Measurements from ENCODE around the gene GYG1. TPM values are rescaled to one million over a fixed set of nuclear protein-coding genes. Genes with fewer than 3 reads are reported as not detected.

Gene GYG1
- total and polyA plus RNA-seq, 2 donors (not counting 1 experiment from before 2014, with no cell fraction given): 10.8 to 20.4 TPM

DNA sequence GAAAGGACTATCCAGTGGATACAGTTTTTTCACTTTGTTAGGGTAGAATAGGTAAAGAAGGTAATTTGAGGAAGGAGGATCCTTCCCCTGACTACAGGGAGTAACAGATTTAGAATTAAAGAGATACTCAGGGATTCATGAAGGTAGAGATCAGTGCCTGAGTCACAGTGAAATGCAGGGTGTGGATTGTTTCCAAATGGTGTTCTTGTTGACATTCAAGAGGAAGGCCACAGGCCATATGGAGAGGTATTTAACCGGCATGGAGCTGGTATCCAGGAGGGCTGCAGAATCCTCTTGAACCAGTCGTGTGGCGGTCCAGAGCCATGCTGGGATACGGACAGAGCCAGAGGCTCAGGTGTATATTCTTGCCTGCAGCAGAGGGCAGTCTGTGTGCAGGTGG is 28.2 kb downstream of the GYG1 start:
- Mint-ChIP-seq H3K4me1 (no peaks in the 10 kb centered on the region), H3K9me3 (ENCODE audit: insufficient read depth) (no peaks in the 10 kb centered on the region), H3K4me3 (no peak overlapping the region), H3K27ac (no peak overlapping the region), H3K27me3 (no peaks in the 10 kb centered on the region)
- H3K4me2 ChIP-seq (replicated peaks; ENCODE audit: low read depth, low read length, poor library complexity, severe bottlenecking): no peak overlapping the region
- DNase-seq (no peak), ATAC-seq (ENCODE audit: low read depth) (no peak)
- no peaks in the 10 kb centered on the region for H3K27me3 ChIP-seq (replicated peaks in 1 of 4; ENCODE audit: control extremely low read depth in 1 of 4, control insufficient read depth in 3 of 4, insufficient read depth in 4 of 4, low read length in 3 of 4)
- no peak overlapping the region for H3K9ac ChIP-seq (ENCODE audit: low read length)
- CTCF ChIA-PET: no interaction called here
- 97% methylated on average over 4 of the region's 4 CpGs for WGBS (ENCODE audit: insufficient coverage)
- no peaks in the 10 kb centered on the region for H3K9me3 ChIP-seq (ENCODE audit: control extremely low read depth in 1 of 3, control insufficient read depth in 2 of 3, insufficient read depth in 1 of 3, low read length in 2 of 3)
- no peaks in the 10 kb centered on the region for H3K4me1 ChIP-seq (ENCODE audit: control insufficient read depth in 2 of 2, insufficient read depth in 2 of 2, low read length in 2 of 2)
- H4K20me1 ChIP-seq (ENCODE audit: control insufficient read depth, insufficient read depth, low read length, poor library complexity, severe bottlenecking): no peaks in the 10 kb centered on the region
- peaks cover 0 to 42% of the 10 kb centered on the region in 2 experiments for H3K36me3 ChIP-seq (replicated peaks in 1 of 2; ENCODE audit: control extremely low read depth in 1 of 2, control insufficient read depth in 1 of 2, extremely low read depth in 1 of 2, insufficient read depth in 2 of 2, low read length in 1 of 2)
- POLR2A ChIA-PET: no interaction called here
- H3K79me2 ChIP-seq (ENCODE audit: control insufficient read depth, insufficient read depth, low read length): no peaks in the 10 kb centered on the region
- no peak overlapping the region for H3K27ac ChIP-seq (ENCODE audit: low read length in 2 of 2)
- no peak overlapping the region for H2AFZ ChIP-seq (ENCODE audit: insufficient read depth, low read depth, low read length, poor library complexity, severe bottlenecking)
- intact Hi-C loops (cut with micrococcal nuclease): no loop called here
- no peak for TF ChIP-seq EZH2 (IDR thresholded peaks at IDR 0.05; ENCODE audit: borderline replicate concordance, insufficient read depth, low read depth, low read length, poor library complexity, severe bottlenecking)
- TF ChIP-seq, protein P1, sequence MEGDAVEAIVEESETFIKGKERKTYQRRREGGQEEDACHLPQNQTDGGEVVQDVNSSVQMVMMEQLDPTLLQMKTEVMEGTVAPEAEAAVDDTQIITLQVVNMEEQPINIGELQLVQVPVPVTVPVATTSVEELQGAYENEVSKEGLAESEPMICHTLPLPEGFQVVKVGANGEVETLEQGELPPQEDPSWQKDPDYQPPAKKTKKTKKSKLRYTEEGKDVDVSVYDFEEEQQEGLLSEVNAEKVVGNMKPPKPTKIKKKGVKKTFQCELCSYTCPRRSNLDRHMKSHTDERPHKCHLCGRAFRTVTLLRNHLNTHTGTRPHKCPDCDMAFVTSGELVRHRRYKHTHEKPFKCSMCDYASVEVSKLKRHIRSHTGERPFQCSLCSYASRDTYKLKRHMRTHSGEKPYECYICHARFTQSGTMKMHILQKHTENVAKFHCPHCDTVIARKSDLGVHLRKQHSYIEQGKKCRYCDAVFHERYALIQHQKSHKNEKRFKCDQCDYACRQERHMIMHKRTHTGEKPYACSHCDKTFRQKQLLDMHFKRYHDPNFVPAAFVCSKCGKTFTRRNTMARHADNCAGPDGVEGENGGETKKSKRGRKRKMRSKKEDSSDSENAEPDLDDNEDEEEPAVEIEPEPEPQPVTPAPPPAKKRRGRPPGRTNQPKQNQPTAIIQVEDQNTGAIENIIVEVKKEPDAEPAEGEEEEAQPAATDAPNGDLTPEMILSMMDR (IDR thresholded peaks at IDR 0.05): no peak
- no peak overlapping the region for H3K4me3 ChIP-seq (ENCODE audit: control extremely low read depth in 1 of 5, extremely low read depth in 1 of 5, insufficient read depth in 1 of 5, low read depth in 2 of 5, low read length in 4 of 5)

DNA sequence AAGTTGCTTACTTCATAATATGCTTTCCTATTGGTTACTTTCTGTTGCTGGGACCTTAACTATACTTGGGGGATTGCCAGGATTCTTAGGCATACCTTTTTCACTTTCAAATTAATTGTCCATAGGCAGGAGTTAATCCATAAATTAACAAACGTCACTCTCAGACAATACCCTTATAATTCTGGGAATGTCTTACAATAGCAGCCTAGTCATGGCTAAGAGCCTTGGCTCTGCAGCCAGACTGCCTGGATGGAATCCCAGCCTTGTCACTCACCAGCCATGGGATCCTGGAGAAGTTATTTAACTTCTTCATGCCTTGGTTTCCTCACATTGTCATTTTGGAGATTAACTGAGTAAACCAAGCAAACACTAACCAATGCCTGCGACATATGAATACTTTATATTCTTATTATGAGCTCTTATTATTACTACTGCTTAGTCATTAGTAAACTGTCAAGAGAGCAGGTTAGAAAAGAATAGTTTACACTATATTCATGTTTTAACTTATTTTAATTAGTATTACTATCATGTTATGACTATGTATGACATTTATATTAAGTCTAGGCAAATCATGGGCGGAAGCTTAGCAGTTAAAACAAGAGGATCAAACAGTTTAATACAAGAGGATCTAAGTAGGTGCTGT is 29.0 kb downstream of the GYG1 start:
- Mint-ChIP-seq H3K4me3 (no peak overlapping the region), H3K27ac (no peak overlapping the region)

More for the DNA sequence above, 29.0 kb downstream of the GYG1 start:
- no peak overlapping the region for H3K4me3 ChIP-seq (ENCODE audit: control extremely low read depth in 1 of 5, extremely low read depth in 1 of 5, insufficient read depth in 1 of 5, low read depth in 2 of 5, low read length in 4 of 5)
- WGBS (ENCODE audit: insufficient coverage): 80% methylated on average over 1 of the region's 3 CpGs
- Mint-ChIP-seq H3K4me1 (no peaks in the 10 kb centered on the region), H3K9me3 (ENCODE audit: insufficient read depth) (no peaks in the 10 kb centered on the region), H3K27me3 (no peaks in the 10 kb centered on the region)
- no peaks in the 10 kb centered on the region for H3K79me2 ChIP-seq (ENCODE audit: control insufficient read depth, insufficient read depth, low read length)
- no peaks in the 10 kb centered on the region for H3K27me3 ChIP-seq (replicated peaks in 1 of 4; ENCODE audit: control extremely low read depth in 1 of 4, control insufficient read depth in 3 of 4, insufficient read depth in 4 of 4, low read length in 3 of 4)
- no peak overlapping the region for H3K27ac ChIP-seq (ENCODE audit: low read length in 2 of 2)
- intact Hi-C loops (cut with micrococcal nuclease): no loop called here
- no peak overlapping the region for H2AFZ ChIP-seq (ENCODE audit: insufficient read depth, low read depth, low read length, poor library complexity, severe bottlenecking)
- no peak for ATAC-seq (ENCODE audit: low read depth)
- DNase-seq: no peak
- CTCF ChIA-PET: no interaction called here
- H4K20me1 ChIP-seq (ENCODE audit: control insufficient read depth, insufficient read depth, low read length, poor library complexity, severe bottlenecking): no peaks in the 10 kb centered on the region
- no peak for TF ChIP-seq EZH2 (IDR thresholded peaks at IDR 0.05; ENCODE audit: borderline replicate concordance, insufficient read depth, low read depth, low read length, poor library complexity, severe bottlenecking)
- TF ChIP-seq, protein P1 (IDR thresholded peaks at IDR 0.05): no peak
- no peaks in the 10 kb centered on the region for H3K4me1 ChIP-seq (ENCODE audit: control insufficient read depth in 2 of 2, insufficient read depth in 2 of 2, low read length in 2 of 2)
- H3K36me3 ChIP-seq (replicated peaks in 1 of 2; ENCODE audit: control extremely low read depth in 1 of 2, control insufficient read depth in 1 of 2, extremely low read depth in 1 of 2, insufficient read depth in 2 of 2, low read length in 1 of 2): peaks cover 0 to 47% of the 10 kb centered on the region in 2 experiments
- no peak overlapping the region for H3K4me2 ChIP-seq (replicated peaks; ENCODE audit: low read depth, low read length, poor library complexity, severe bottlenecking)
- H3K9me3 ChIP-seq (ENCODE audit: control extremely low read depth in 1 of 3, control insufficient read depth in 2 of 3, insufficient read depth in 1 of 3, low read length in 2 of 3): peaks cover 0 to 2% (median 0%) of the 10 kb centered on the region in 3 donors
- no peak overlapping the region for H3K9ac ChIP-seq (ENCODE audit: low read length)
- POLR2A ChIA-PET: no interaction called here
